ENCODE results near the gene KRT84. TPM values are rescaled to one million over a fixed set of nuclear protein-coding genes. Genes with fewer than 3 reads are reported as not detected.

Gene KRT84
- total RNA-seq (2014; rRNA removed; shearing (Covaris generic)) (not detected in 2 replicates), total RNA-seq (2022) (not detected in 2 replicates), Bru-seq, nascent RNA (not detected), BruChase-seq, experiment 1, labeled RNA remaining after a 6-hour chase (not detected), BruChase-seq, experiment 2, labeled RNA remaining after a 2-hour chase (not detected)
- long read RNA-seq = 0 reads

GRCh38 chr12:52385226-52385702 lies at the start of gene KRT84:
KRT84 (minus strand) TSS chr12:52385652; CDS start chr12:52385585, 67 bp downstream.
- Histone ChIP-seq H3K4me1 (ENCODE audit: insufficient read depth, low read length, poor library complexity, severe bottlenecking) (no peaks in the 10 kb centered on the region), H3K4me2 (ENCODE audit: low read length) (no peak within 1 kb of the TSS), H2AFZ (ENCODE audit: low read length) (no peak within 1 kb of the TSS), H3K4me3 (ENCODE audit: low read depth, low read length, poor library complexity, severe bottlenecking) (no peak within 1 kb of the TSS), H4K20me1 (ENCODE audit: insufficient read depth, low read length) (no peaks in the 10 kb centered on the region), H3K9me3 (ENCODE audit: low read length) (no peaks in the 10 kb centered on the region), H3K79me2 (ENCODE audit: insufficient read depth, low read depth, low read length) (no peaks in the 10 kb centered on the region), H3K27ac (ENCODE audit: low read depth, low read length, poor library complexity, severe bottlenecking) (no peak within 1 kb of the TSS), H3K9me2 (ENCODE audit: insufficient read depth, low read length) (no peaks in the 10 kb centered on the region), H3K36me3 (ENCODE audit: insufficient read depth, low read length) (no peaks in the 10 kb centered on the region)
- no peak for TF ChIP-seq CTCF (conservative IDR thresholded peaks at IDR 0.05; ENCODE audit: low read length)
- no peak for TF ChIP-seq EZH2phosphoT487 (IDR thresholded peaks at IDR 0.05; ENCODE audit: borderline replicate concordance, low read depth, low read length)
- POLR2A ChIA-PET = no interaction called here
- intact Hi-C loops (cut with micrococcal nuclease; ENCODE audit: unreplicated experiment) = no loop called here
- CTCF ChIA-PET (ENCODE audit: unreplicated experiment) = no interaction called here
- DNase-seq (ENCODE audit: low spot score) = no peak
- no TSS peak for BruUV-seq (replicated peaks)

GRCh38 chr12:52434760-52435530 lies 49.5 kb upstream of the KRT84 start:
- Histone ChIP-seq H3K27ac (ENCODE audit: low read depth, low read length, poor library complexity, severe bottlenecking) (no peak overlapping the region), H3K9me2 (ENCODE audit: insufficient read depth, low read length) (no peaks in the 10 kb centered on the region), H3K9me3 (ENCODE audit: low read length) (no peaks in the 10 kb centered on the region), H2AFZ (ENCODE audit: low read length) (no peak overlapping the region), H3K4me1 (ENCODE audit: insufficient read depth, low read length, poor library complexity, severe bottlenecking) (no peaks in the 10 kb centered on the region), H3K4me3 (ENCODE audit: low read depth, low read length, poor library complexity, severe bottlenecking) (no peak overlapping the region), H3K36me3 (ENCODE audit: insufficient read depth, low read length) (no peaks in the 10 kb centered on the region), H3K79me2 (ENCODE audit: insufficient read depth, low read depth, low read length) (no peaks in the 10 kb centered on the region), H3K4me2 (ENCODE audit: low read length) (no peak overlapping the region), H4K20me1 (ENCODE audit: insufficient read depth, low read length) (no peaks in the 10 kb centered on the region)
- no TSS peak for BruUV-seq (replicated peaks)
- ChIA-PET POLR2A (no interaction called here), CTCF (ENCODE audit: unreplicated experiment) (no interaction called here)
- TF ChIP-seq CTCF (conservative IDR thresholded peaks at IDR 0.05; ENCODE audit: low read length) = no peak
- no peak for DNase-seq (ENCODE audit: low spot score)
- intact Hi-C loops (cut with micrococcal nuclease; ENCODE audit: unreplicated experiment) = no loop called here

- CTCF ChIA-PET (ENCODE audit: unreplicated experiment) = no interaction called here
- no peak within 1 kb of the TSS for H3K4me2 ChIP-seq (ENCODE audit: low read length)
- no peaks in the 10 kb centered on the region for H3K9me3 ChIP-seq (ENCODE audit: low read length)
- no peaks in the 10 kb centered on the region for H3K9me2 ChIP-seq (ENCODE audit: insufficient read depth, low read length)
- no peaks in the 10 kb centered on the region for H4K20me1 ChIP-seq (ENCODE audit: insufficient read depth, low read length)
- no peak within 1 kb of the TSS for H3K4me3 ChIP-seq (ENCODE audit: low read depth, low read length, poor library complexity, severe bottlenecking)
- no peaks in the 10 kb centered on the region for H3K79me2 ChIP-seq (ENCODE audit: insufficient read depth, low read depth, low read length)
- TF ChIP-seq EZH2phosphoT487 (IDR thresholded peaks at IDR 0.05; ENCODE audit: borderline replicate concordance, low read depth, low read length) (no peak), CTCF (conservative IDR thresholded peaks at IDR 0.05; ENCODE audit: low read length) (no peak)
- H2AFZ ChIP-seq (ENCODE audit: low read length) = no peak within 1 kb of the TSS
- POLR2A ChIA-PET = no interaction called here
- no peak within 1 kb of the TSS for H3K27ac ChIP-seq (ENCODE audit: low read depth, low read length, poor library complexity, severe bottlenecking)
- no peak for DNase-seq (ENCODE audit: low spot score)
- H3K36me3 ChIP-seq (ENCODE audit: insufficient read depth, low read length) = no peaks in the 10 kb centered on the region
- BruUV-seq (replicated peaks) = no TSS peak
- intact Hi-C loops (cut with micrococcal nuclease; ENCODE audit: unreplicated experiment) = no loop called here
- no peaks in the 10 kb centered on the region for H3K4me1 ChIP-seq (ENCODE audit: insufficient read depth, low read length, poor library complexity, severe bottlenecking)
These were observed 48.8 kb upstream of the KRT84 start, which contains the start of gene KRT75 for GRCh38 chr12:52434081-52434733. KRT75 (minus strand) TSS chr12:52434371; CDS start chr12:52434304, 67 bp downstream.
